K562 (cell line): ENCODE results near the gene VPREB1.

Source experiments
- CHD4 ChIP-seq: fragments of 200-600 bp; sonication (generic); IDR thresholded peaks from 3 replicates; pipeline ENCODE4 v1.6.1; 2012; ENCODE audit warnings: low read depth, mild to moderate bottlenecking, mixed read lengths, low read length, inconsistent platforms; ENCODE audit not compliant: insufficient read depth, insufficient replicate concordance, poor library complexity, severe bottlenecking
- ETS2 ChIP-seq: IDR thresholded peaks from 2 replicates; pipeline ENCODE4 v1.6.1; 2016; ENCODE audit warnings: borderline replicate concordance, missing genetic modification characterization, mild to moderate bottlenecking, moderate library complexity, missing compliant biosample characterization; ENCODE audit not compliant: poor library complexity, severe bottlenecking
- FOS ChIP-seq: IDR thresholded peaks from 3 replicates; pipeline ENCODE4 v1.6.1; 2011; ENCODE audit not compliant: insufficient read length; ENCODE audit errors: extremely low read depth
- POLR2A ChIP-seq: fragments of 450-650 bp; conservative IDR thresholded peaks from 2 replicates; pipeline ENCODE4 v1.6.1; 2016
- SMC3 ChIP-seq: conservative IDR thresholded peaks from 2 replicates; pipeline ENCODE4 v1.6.1; 2011; ENCODE audit warnings: low read depth, low read length, improper control_type of control experiment; ENCODE audit not compliant: insufficient read depth
- U2AF2 ChIP-seq: fragments of 200-400 bp; formaldehyde crosslinking; optimal IDR thresholded peaks from 2 replicates; pipeline ENCODE3; 2017; ENCODE audit warnings: low read depth, mild to moderate bottlenecking, low read length
- ZKSCAN1 ChIP-seq: fragments of 150-350 bp; IDR thresholded peaks from 2 replicates; pipeline ENCODE4 v1.6.1; 2016; ENCODE audit warnings: low read depth, low read length
- ZNF253 ChIP-seq: fragments of 250-450 bp; sonication (Bioruptor Pico); conservative IDR thresholded peaks from 2 replicates; pipeline ENCODE4 v1.6.1; 2021; ENCODE audit warnings: mild to moderate bottlenecking
- TF ChIP-seq, protein P1 (sequence below), 3 experiments: IDR thresholded peaks in 2 of 3; conservative IDR thresholded peaks in 1 of 3; 2 replicates each; pipeline ENCODE4 v1.5.1; 2011 to 2012; ENCODE audit warnings: low read length in 3 of 3, mild to moderate bottlenecking in 3 of 3, control low read depth in 2 of 3, improper control_type of control experiment in 1 of 3, inconsistent platforms in 1 of 3, low read depth in 1 of 3, mixed read lengths in 1 of 3, moderate library complexity in 1 of 3; ENCODE audit not compliant: insufficient read depth in 2 of 3
- TF ChIP-seq, protein P2 (sequence below): fragments of 250-450 bp; sonication (Bioruptor Pico); IDR thresholded peaks from 2 replicates; pipeline ENCODE4 v1.4.0; 2020; ENCODE audit warnings: mild to moderate bottlenecking

DNA sequence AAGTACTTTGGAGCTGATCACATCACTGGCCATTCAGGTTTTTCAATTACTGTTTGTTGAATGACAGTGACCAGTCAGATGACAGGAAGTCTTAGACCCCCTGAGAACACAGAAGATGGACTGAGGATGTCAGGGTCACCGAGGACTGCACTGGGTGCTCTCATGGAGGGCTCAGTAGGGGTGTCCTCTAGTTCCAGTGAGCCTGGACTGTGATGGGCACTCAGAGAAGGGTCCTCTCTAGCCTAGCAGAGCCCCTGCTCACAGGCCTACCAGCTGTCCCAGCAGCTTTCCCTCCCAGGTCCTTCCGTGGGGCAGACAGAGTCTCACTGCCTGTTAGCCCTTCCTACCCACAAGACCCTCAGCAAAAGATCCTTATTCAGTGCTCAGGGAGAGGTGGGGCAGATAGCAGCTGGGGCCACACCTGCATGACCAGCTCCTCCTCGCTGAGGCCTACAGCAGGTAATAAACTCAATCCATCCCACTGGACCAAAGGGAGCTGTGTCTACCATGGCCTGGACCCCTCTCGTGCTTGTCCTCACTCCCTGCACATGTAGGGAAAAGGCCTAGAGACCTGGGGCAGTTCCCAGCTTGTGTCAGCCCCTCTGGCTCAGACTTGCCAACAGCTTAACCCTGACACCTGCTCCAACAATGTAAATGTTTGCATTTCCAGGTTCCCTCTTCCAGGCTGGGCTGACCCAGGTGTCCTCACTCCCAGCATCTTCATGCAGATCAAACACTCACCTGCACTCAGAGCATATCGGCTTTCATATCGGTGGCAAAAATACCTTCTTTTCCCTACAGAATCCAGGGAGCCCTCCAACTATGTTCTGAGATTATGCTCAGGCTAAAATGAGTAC is 25.2 kb upstream of the VPREB1 start:
- no peak for TF ChIP-seq ZNF253
- no peak for TF ChIP-seq FOS
- TF ChIP-seq, protein P1, sequence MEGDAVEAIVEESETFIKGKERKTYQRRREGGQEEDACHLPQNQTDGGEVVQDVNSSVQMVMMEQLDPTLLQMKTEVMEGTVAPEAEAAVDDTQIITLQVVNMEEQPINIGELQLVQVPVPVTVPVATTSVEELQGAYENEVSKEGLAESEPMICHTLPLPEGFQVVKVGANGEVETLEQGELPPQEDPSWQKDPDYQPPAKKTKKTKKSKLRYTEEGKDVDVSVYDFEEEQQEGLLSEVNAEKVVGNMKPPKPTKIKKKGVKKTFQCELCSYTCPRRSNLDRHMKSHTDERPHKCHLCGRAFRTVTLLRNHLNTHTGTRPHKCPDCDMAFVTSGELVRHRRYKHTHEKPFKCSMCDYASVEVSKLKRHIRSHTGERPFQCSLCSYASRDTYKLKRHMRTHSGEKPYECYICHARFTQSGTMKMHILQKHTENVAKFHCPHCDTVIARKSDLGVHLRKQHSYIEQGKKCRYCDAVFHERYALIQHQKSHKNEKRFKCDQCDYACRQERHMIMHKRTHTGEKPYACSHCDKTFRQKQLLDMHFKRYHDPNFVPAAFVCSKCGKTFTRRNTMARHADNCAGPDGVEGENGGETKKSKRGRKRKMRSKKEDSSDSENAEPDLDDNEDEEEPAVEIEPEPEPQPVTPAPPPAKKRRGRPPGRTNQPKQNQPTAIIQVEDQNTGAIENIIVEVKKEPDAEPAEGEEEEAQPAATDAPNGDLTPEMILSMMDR (IDR thresholded peaks at IDR 0.05 in 2 of 3, conservative IDR thresholded peaks at IDR 0.05 in 1 of 3; ENCODE audit: insufficient read depth in 2 of 3, low read depth in 1 of 3, low read length in 3 of 3): no peak
- no peak for TF ChIP-seq POLR2A
- no peak for TF ChIP-seq CHD4
- no peak for TF ChIP-seq ETS2 (tag)
- TF ChIP-seq ZKSCAN1: no peak
- no peak for TF ChIP-seq U2AF2
- TF ChIP-seq, protein P2, sequence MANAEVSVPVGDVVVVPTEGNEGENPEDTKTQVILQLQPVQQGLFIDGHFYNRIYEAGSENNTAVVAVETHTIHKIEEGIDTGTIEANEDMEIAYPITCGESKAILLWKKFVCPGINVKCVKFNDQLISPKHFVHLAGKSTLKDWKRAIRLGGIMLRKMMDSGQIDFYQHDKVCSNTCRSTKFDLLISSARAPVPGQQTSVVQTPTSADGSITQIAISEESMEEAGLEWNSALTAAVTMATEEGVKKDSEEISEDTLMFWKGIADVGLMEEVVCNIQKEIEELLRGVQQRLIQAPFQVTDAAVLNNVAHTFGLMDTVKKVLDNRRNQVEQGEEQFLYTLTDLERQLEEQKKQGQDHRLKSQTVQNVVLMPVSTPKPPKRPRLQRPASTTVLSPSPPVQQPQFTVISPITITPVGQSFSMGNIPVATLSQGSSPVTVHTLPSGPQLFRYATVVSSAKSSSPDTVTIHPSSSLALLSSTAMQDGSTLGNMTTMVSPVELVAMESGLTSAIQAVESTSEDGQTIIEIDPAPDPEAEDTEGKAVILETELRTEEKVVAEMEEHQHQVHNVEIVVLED (CRISPR knock-in tag): no peak
- TF ChIP-seq SMC3: no peak
